Loucy (cell line): Measurements from ENCODE around the gene MEPCE.

ENCODE experiments used
- H2AFZ ChIP-seq: fragments of 200-600 bp; sonication (generic); 2 replicates; pipeline ENCODE4 v1.6.0; 2016; ENCODE audit warnings: antibody characterized with exemption, mild to moderate bottlenecking, low read length, moderate library complexity
- H3F3A ChIP-seq: fragments of 200-600 bp; 2 replicates; pipeline ENCODE4 v1.6.0; 2016; ENCODE audit warnings: antibody characterized with exemption, low read depth, mild to moderate bottlenecking
- H3K27me3 ChIP-seq: fragments of 200-600 bp; sonication (generic); 2 replicates; pipeline ENCODE4 v1.6.1; 2014; ENCODE audit warnings: low read length, mild to moderate bottlenecking; ENCODE audit not compliant: insufficient read depth, poor library complexity, severe bottlenecking
- H3K36me3 ChIP-seq: fragments of 200-600 bp; sonication (generic); 2 replicates; pipeline ENCODE4 v1.6.1; 2016; ENCODE audit warnings: low read length; ENCODE audit not compliant: insufficient read depth
- H3K4me1 ChIP-seq: fragments of 200-600 bp; sonication (generic); 2 replicates; pipeline ENCODE4 v1.5.1; 2014; ENCODE audit warnings: low read length, mild to moderate bottlenecking; ENCODE audit not compliant: insufficient read depth, poor library complexity, severe bottlenecking
- H3K4me2 ChIP-seq: fragments of 200-600 bp; sonication (generic); 2 replicates; pipeline ENCODE4 v1.6.0; 2014; ENCODE audit warnings: antibody characterized with exemption, low read length, low read depth, mild to moderate bottlenecking; ENCODE audit not compliant: poor library complexity, severe bottlenecking
- H3K4me3 ChIP-seq: fragments of 200-600 bp; sonication (generic); 2 replicates; pipeline ENCODE4 v1.5.1; 2014; ENCODE audit warnings: low read length, mild to moderate bottlenecking, mixed read lengths; ENCODE audit not compliant: poor library complexity, severe bottlenecking
- H3K79me2 ChIP-seq: fragments of 200-600 bp; sonication (generic); 2 replicates; pipeline ENCODE4 v1.6.1; 2014; ENCODE audit warnings: low read length; ENCODE audit not compliant: insufficient read depth
- H3K9ac ChIP-seq: fragments of 200-600 bp; sonication (generic); 2 replicates; pipeline ENCODE4 v1.6.0; 2014; ENCODE audit warnings: mild to moderate bottlenecking, low read depth, low read length, moderate library complexity; ENCODE audit not compliant: poor library complexity, severe bottlenecking
- H3K9me2 ChIP-seq: fragments of 200-600 bp; sonication (generic); replicated peaks from 2 replicates; pipeline ENCODE4 v1.6.1; 2016; ENCODE audit warnings: low read depth, low read length, mixed read lengths
- H3K9me3 ChIP-seq: fragments of 200-600 bp; sonication (generic); 2 replicates; pipeline ENCODE4 v1.6.1; 2014; ENCODE audit warnings: mild to moderate bottlenecking, antibody characterized with exemption, low read length, low read depth; ENCODE audit not compliant: insufficient read depth
- H4K20me1 ChIP-seq: fragments of 200-600 bp; sonication (generic); 2 replicates; pipeline ENCODE4 v1.6.0; 2014; ENCODE audit warnings: antibody characterized with exemption, low read length, mild to moderate bottlenecking; ENCODE audit not compliant: insufficient read depth, poor library complexity, severe bottlenecking
- CTCF ChIP-seq: fragments of 200-600 bp; sonication (generic); conservative IDR thresholded peaks from 2 replicates; pipeline ENCODE4 v1.5.1; 2014; ENCODE audit warnings: mild to moderate bottlenecking, antibody characterized with exemption, low read length
- EZH2phosphoT487 ChIP-seq: fragments of 200-600 bp; IDR thresholded peaks from 2 replicates; pipeline ENCODE4 v1.6.1; 2018; ENCODE audit warnings: antibody characterized with exemption, mild to moderate bottlenecking, moderate library complexity, borderline replicate concordance

MEPCE gene

GRCh38 chr7:100441641-100442535 is 12.3 kb downstream of the MEPCE start:
- H3K4me2 ChIP-seq = no peak overlapping the region
- H3K4me1 ChIP-seq = peaks cover 12% of the 10 kb centered on the region
- no peaks in the 10 kb centered on the region for H3F3A ChIP-seq
- H3K4me3 ChIP-seq = no peak overlapping the region
- H3K9me3 ChIP-seq = no peaks in the 10 kb centered on the region
- no peaks in the 10 kb centered on the region for H4K20me1 ChIP-seq
- no peaks in the 10 kb centered on the region for H3K79me2 ChIP-seq
- TF ChIP-seq EZH2phosphoT487 = no peak
- TF ChIP-seq CTCF = no peak
- no peaks in the 10 kb centered on the region for H3K9me2 ChIP-seq
- H3K9ac ChIP-seq = no peak overlapping the region
- no peaks in the 10 kb centered on the region for H3K36me3 ChIP-seq
- H3K27me3 ChIP-seq = no peaks in the 10 kb centered on the region
- no peak overlapping the region for H2AFZ ChIP-seq

- Histone ChIP-seq H3K9me3 (no peaks in the 10 kb centered on the region), H3K4me1 (peaks cover 12% of the 10 kb centered on the region)
- TF ChIP-seq EZH2phosphoT487 (no peak), CTCF (no peak)
Measured at GRCh38 chr7:100443096-100443840, 13.6 kb downstream of the MEPCE start.

GRCh38 chr7:100444311-100445278 is 15.0 kb downstream of the MEPCE start:
- Histone ChIP-seq H2AFZ (peak overlapping the region; percentile 18; the same call in 1 of the 2 replicates), H3K4me2 (peak overlapping the region; percentile 38), H3K9ac (peak overlapping the region; percentile 53), H3K36me3 (no peaks in the 10 kb centered on the region), H3F3A (no peaks in the 10 kb centered on the region), H3K4me1 (peaks cover 12% of the 10 kb centered on the region), H4K20me1 (no peaks in the 10 kb centered on the region), H3K27me3 (no peaks in the 10 kb centered on the region), H3K9me2 (no peaks in the 10 kb centered on the region), H3K9me3 (no peaks in the 10 kb centered on the region), H3K4me3 (no peak overlapping the region), H3K79me2 (no peaks in the 10 kb centered on the region)
- TF ChIP-seq CTCF = no peak
- TF ChIP-seq EZH2phosphoT487 = no peak

More at GRCh38 chr7:100443096-100443840, 13.6 kb downstream of the MEPCE start:
- no peak overlapping the region for H3K9ac ChIP-seq
- no peaks in the 10 kb centered on the region for H3K79me2 ChIP-seq
- no peak overlapping the region for H3K4me3 ChIP-seq
- H3K36me3 ChIP-seq = no peaks in the 10 kb centered on the region
- no peak overlapping the region for H2AFZ ChIP-seq
- no peaks in the 10 kb centered on the region for H4K20me1 ChIP-seq
- no peak overlapping the region for H3K4me2 ChIP-seq
- no peaks in the 10 kb centered on the region for H3K27me3 ChIP-seq
- H3K9me2 ChIP-seq = no peaks in the 10 kb centered on the region
- H3F3A ChIP-seq = no peaks in the 10 kb centered on the region
